ENCODE results near the gene TULP4.

The TULP4 gene

DNA sequence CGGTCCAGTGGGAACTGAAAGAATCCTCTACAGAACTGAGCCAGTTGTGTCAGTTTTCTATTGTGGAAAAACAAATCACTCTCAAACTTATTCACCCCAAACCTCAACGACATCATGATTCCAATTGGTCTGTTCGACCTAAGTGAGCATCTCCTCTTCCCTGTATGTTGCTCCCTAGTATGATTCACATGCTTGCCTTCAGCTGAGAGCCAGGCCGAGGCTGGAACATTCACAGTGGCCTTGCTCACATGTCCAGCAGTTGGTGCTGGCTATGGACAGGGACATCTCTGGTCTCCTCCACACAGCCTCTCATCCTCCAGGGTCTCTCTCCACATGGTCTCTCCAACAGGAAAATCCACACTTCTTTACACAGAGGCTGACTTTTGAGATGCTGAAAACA is 219.3 kb downstream of the TULP4 start:
- H2BK120ac ChIP-seq (ENCODE audit: insufficient read depth, low read length, poor library complexity): no peak overlapping the region

DNA sequence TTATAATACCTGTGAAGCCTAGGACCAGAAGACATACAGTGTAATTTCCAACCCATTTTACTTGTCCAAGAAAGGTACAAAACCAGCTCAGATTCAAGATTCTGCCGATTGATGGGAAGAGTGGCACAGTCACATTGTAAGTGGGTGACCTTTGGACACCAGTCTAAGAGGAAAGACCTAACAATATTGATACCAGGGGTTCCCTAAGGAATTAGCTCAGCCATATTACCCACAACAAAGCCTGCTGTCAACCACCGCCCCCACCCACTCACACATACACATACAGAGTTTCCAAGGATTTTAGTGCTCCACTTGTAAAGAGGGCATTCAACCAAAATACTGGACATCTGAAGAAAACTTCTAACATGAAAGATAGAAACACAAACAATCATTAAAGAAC is 219.7 kb downstream of the TULP4 start:
- no peak overlapping the region for H4K91ac ChIP-seq (ENCODE audit: low read depth, low read length)
- DNase-seq: no peak
- no peak overlapping the region for H3K23ac ChIP-seq (ENCODE audit: low read length)
- no peak overlapping the region for H2AFZ ChIP-seq (ENCODE audit: insufficient read depth, low read length, poor library complexity)
- H3K14ac ChIP-seq (ENCODE audit: low read length): no peak overlapping the region
- H3K27ac ChIP-seq (ENCODE audit: low read depth, low read length): no peak overlapping the region
- no peak overlapping the region for H4K8ac ChIP-seq (ENCODE audit: low read depth, low read length)
- H3K4me3 ChIP-seq (ENCODE audit: low read depth, low read length): no peak overlapping the region
- no CpG with 5 or more reads among the region's 2 CpGs for WGBS (ENCODE audit: extremely low coverage, insufficient coverage, insufficient read length)
- no peaks in the 10 kb centered on the region for H3K79me2 ChIP-seq (ENCODE audit: control insufficient read depth, insufficient read depth, low read length, poor library complexity)
- peaks cover 3% of the 10 kb centered on the region in 2 experiments for H3K4me1 ChIP-seq (ENCODE audit: control insufficient read depth in 1 of 2, insufficient read depth in 2 of 2, low read length in 2 of 2)
- no peaks in the 10 kb centered on the region for H3K27me3 ChIP-seq (ENCODE audit: insufficient read depth, low read length)
- no peak overlapping the region for H3K4ac ChIP-seq (ENCODE audit: low read depth, low read length)
- H2AK5ac ChIP-seq (ENCODE audit: low read length): no peak overlapping the region
- H2BK120ac ChIP-seq (ENCODE audit: insufficient read depth, low read length, poor library complexity): no peak overlapping the region
- H3K18ac ChIP-seq (ENCODE audit: low read length): no peak overlapping the region
- no peak overlapping the region for H2BK12ac ChIP-seq (ENCODE audit: low read length)
- H3K4me2 ChIP-seq (ENCODE audit: low read length): no peak overlapping the region
- no peak overlapping the region for H3K9ac ChIP-seq (ENCODE audit: low read length)
- no peaks in the 10 kb centered on the region for H3K36me3 ChIP-seq (ENCODE audit: control insufficient read depth in 1 of 2, insufficient read depth in 2 of 2, low read length in 2 of 2)
- H3K79me1 ChIP-seq (ENCODE audit: low read length): no peaks in the 10 kb centered on the region
- no peak overlapping the region for H2BK5ac ChIP-seq (ENCODE audit: low read depth, low read length, poor library complexity)
- no peaks in the 10 kb centered on the region for H3K9me3 ChIP-seq (ENCODE audit: insufficient read depth, low read depth, low read length)
- no peak overlapping the region for H4K12ac ChIP-seq (ENCODE audit: low read depth, low read length)

More for the DNA sequence above, 219.3 kb downstream of the TULP4 start:
- no peaks in the 10 kb centered on the region for H3K79me2 ChIP-seq (ENCODE audit: control insufficient read depth, insufficient read depth, low read length, poor library complexity)
- H4K12ac ChIP-seq (ENCODE audit: low read depth, low read length): no peak overlapping the region
- H3K14ac ChIP-seq (ENCODE audit: low read length): no peak overlapping the region
- no peaks in the 10 kb centered on the region for H3K27me3 ChIP-seq (ENCODE audit: insufficient read depth, low read length)
- no peak overlapping the region for H3K9ac ChIP-seq (ENCODE audit: low read length)
- no peak overlapping the region for H2AK5ac ChIP-seq (ENCODE audit: low read length)
- H2BK5ac ChIP-seq (ENCODE audit: low read depth, low read length, poor library complexity): no peak overlapping the region
- no peaks in the 10 kb centered on the region for H3K79me1 ChIP-seq (ENCODE audit: low read length)
- H3K4ac ChIP-seq (ENCODE audit: low read depth, low read length): no peak overlapping the region
- no peak overlapping the region for H4K91ac ChIP-seq (ENCODE audit: low read depth, low read length)
- H3K23ac ChIP-seq (ENCODE audit: low read length): no peak overlapping the region
- H3K27ac ChIP-seq (ENCODE audit: low read depth, low read length): no peak overlapping the region
- peaks cover 3% of the 10 kb centered on the region in 2 experiments for H3K4me1 ChIP-seq (ENCODE audit: control insufficient read depth in 1 of 2, insufficient read depth in 2 of 2, low read length in 2 of 2)
- no peak for DNase-seq
- no peaks in the 10 kb centered on the region for H3K36me3 ChIP-seq (ENCODE audit: control insufficient read depth in 1 of 2, insufficient read depth in 2 of 2, low read length in 2 of 2)
- no peak overlapping the region for H3K4me3 ChIP-seq (ENCODE audit: low read depth, low read length)
- H2BK12ac ChIP-seq (ENCODE audit: low read length): no peak overlapping the region
- no peaks in the 10 kb centered on the region for H3K9me3 ChIP-seq (ENCODE audit: insufficient read depth, low read depth, low read length)
- no peak overlapping the region for H3K18ac ChIP-seq (ENCODE audit: low read length)
- no peak overlapping the region for H4K8ac ChIP-seq (ENCODE audit: low read depth, low read length)
- H2AFZ ChIP-seq (ENCODE audit: insufficient read depth, low read length, poor library complexity): no peak overlapping the region
- H3K4me2 ChIP-seq (ENCODE audit: low read length): no peak overlapping the region
- no CpG with 5 or more reads among the region's 4 CpGs for WGBS (ENCODE audit: extremely low coverage, insufficient coverage, insufficient read length)

DNA sequence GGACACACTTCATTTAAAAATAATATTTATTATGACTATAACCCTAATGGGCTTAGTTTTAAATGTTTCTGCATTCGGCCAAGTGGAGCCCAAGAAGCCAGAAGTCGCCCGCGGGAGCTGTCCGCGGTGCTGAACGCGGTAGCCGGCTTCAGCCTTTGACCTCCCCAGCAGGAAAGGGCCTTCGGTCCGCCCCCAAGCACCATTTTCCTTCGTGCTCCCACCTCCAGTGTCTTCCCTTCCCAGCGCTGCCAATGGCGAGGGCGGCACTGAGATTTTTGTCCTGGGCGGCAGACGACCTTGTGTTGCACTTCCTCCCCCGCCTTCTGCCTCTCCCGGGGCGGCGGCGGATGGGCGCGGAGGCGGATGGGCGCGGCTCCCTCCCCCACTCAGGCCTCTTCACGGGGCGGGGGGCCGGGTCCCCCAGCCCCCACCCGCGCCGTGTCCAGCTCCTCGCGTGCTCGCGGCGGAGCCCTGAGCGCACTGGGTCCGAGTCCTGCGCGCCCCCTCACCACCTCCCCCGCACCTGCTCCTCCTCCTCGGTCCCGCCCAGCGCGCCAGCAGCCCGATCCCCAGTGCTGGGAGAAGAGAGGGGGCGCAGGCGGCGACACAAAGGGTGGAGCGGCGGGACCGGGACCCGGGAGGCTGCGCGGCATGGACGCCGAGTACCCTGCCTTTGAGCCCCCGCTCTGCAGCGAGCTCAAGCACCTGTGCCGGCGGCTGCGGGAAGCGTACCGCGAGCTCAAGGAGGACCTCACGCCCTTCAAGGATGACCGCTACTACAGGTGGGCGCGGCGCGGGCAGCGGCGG is 224.0 kb downstream of the TULP4 start:
- Histone ChIP-seq H3K9me3 (ENCODE audit: insufficient read depth, low read depth, low read length) (no peaks in the 10 kb centered on the region), H2AFZ (ENCODE audit: insufficient read depth, low read length, poor library complexity) (peak overlapping the region; percentile 66), H2BK5ac (ENCODE audit: low read depth, low read length, poor library complexity) (no peak overlapping the region), H3K18ac (ENCODE audit: low read length) (no peak overlapping the region), H3K9ac (ENCODE audit: low read length) (no peak overlapping the region), H3K23ac (ENCODE audit: low read length) (no peak overlapping the region), H4K12ac (ENCODE audit: low read depth, low read length) (no peak overlapping the region), H3K4me1 (ENCODE audit: control insufficient read depth in 1 of 2, insufficient read depth in 2 of 2, low read length in 2 of 2) (peaks cover 5 to 9% of the 10 kb centered on the region in 2 experiments), H3K4me3 (ENCODE audit: low read depth, low read length) (peak overlapping the region; percentile 74), H3K79me2 (ENCODE audit: control insufficient read depth, insufficient read depth, low read length, poor library complexity) (no peaks in the 10 kb centered on the region), H3K27ac (ENCODE audit: low read depth, low read length) (no peak overlapping the region), H3K4ac (ENCODE audit: low read depth, low read length) (no peak overlapping the region), H2BK120ac (ENCODE audit: insufficient read depth, low read length, poor library complexity) (no peak overlapping the region), H3K36me3 (ENCODE audit: control insufficient read depth in 1 of 2, insufficient read depth in 2 of 2, low read length in 2 of 2) (no peaks in the 10 kb centered on the region), H4K8ac (ENCODE audit: low read depth, low read length) (no peak overlapping the region), H2AK5ac (ENCODE audit: low read length) (no peak overlapping the region), H4K91ac (ENCODE audit: low read depth, low read length) (no peak overlapping the region), H3K27me3 (ENCODE audit: insufficient read depth, low read length) (peaks cover 2% of the 10 kb centered on the region), H3K14ac (ENCODE audit: low read length) (no peak overlapping the region), H3K4me2 (ENCODE audit: low read length) (peak overlapping the region; percentile 78), H3K79me1 (ENCODE audit: low read length) (no peaks in the 10 kb centered on the region), H2BK12ac (ENCODE audit: low read length) (no peak overlapping the region)
- no CpG with 5 or more reads among the region's 75 CpGs for WGBS (ENCODE audit: extremely low coverage, insufficient coverage, insufficient read length)
- peak; percentile 71 to 89 for DNase-seq

DNA sequence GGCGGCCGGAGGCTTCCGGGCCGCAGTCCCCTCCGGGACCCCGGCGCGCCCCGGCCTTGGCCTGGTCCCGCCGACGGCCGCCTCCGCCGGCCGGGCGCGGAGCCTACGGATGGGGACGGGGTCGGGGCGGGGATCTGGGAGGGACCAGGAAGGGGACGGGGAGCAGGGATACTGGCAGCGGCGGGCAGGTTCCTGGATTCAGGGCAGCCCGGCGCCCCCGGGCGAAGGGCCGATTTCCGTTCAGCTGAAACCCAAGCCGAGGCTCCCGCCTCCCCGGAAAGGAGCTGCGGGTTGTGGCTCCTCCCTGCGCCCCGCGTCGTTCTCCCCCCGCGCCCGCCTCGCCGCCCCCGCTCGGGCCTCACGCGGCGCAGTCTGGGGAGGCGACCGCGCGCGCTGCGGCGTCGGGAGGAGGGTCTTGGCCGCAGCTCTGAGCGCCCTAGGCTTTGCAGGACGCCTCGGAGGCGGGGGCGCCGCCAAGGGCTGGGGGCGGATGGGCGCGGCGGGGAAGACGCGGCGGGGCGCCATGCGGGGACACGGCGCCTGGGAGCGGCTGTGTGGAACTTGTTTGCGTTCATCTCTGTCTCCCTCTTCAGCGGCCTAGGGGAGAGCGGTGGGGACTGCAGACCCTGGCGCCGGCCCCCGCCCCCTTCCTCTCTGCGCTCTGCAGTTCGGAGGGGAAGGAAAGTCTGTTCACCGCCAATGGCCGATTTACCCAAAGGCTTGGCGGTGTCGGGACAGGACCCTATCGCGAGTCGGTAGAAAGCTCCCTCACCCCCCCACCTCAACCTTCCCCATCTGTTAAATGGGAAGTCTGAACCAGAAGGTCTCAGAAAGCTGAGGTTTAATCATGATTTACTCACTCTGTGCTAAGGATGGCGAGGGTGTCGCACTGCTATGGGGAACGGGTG is 224.9 kb downstream of the TULP4 start:
- H3K4me2 ChIP-seq (ENCODE audit: low read length): peak overlapping the region; percentile 78
- no peak overlapping the region for H3K9ac ChIP-seq (ENCODE audit: low read length)
- H3K4ac ChIP-seq (ENCODE audit: low read depth, low read length): no peak overlapping the region
- H3K4me3 ChIP-seq (ENCODE audit: low read depth, low read length): peak overlapping the region; percentile 74
- H4K8ac ChIP-seq (ENCODE audit: low read depth, low read length): peak overlapping the region; percentile 13
- H3K79me1 ChIP-seq (ENCODE audit: low read length): no peaks in the 10 kb centered on the region
- no peak overlapping the region for H3K14ac ChIP-seq (ENCODE audit: low read length)
- no peak overlapping the region for H2AK5ac ChIP-seq (ENCODE audit: low read length)
- no peaks in the 10 kb centered on the region for H3K36me3 ChIP-seq (ENCODE audit: control insufficient read depth in 1 of 2, insufficient read depth in 2 of 2, low read length in 2 of 2)
- no peaks in the 10 kb centered on the region for H3K79me2 ChIP-seq (ENCODE audit: control insufficient read depth, insufficient read depth, low read length, poor library complexity)
- no peak overlapping the region for H3K18ac ChIP-seq (ENCODE audit: low read length)
- no CpG with 5 or more reads among the region's 94 CpGs for WGBS (ENCODE audit: extremely low coverage, insufficient coverage, insufficient read length)
- H2BK12ac ChIP-seq (ENCODE audit: low read length): no peak overlapping the region
- no peak overlapping the region for H2BK120ac ChIP-seq (ENCODE audit: insufficient read depth, low read length, poor library complexity)
- peaks cover 2% of the 10 kb centered on the region for H3K27me3 ChIP-seq (ENCODE audit: insufficient read depth, low read length)
- H3K23ac ChIP-seq (ENCODE audit: low read length): no peak overlapping the region
- H4K91ac ChIP-seq (ENCODE audit: low read depth, low read length): no peak overlapping the region
- DNase-seq: no peak
- no peak overlapping the region for H3K27ac ChIP-seq (ENCODE audit: low read depth, low read length)
- no peak overlapping the region for H2BK5ac ChIP-seq (ENCODE audit: low read depth, low read length, poor library complexity)
- H3K9me3 ChIP-seq (ENCODE audit: insufficient read depth, low read depth, low read length): no peaks in the 10 kb centered on the region
- peak overlapping the region; percentile 49 for H4K12ac ChIP-seq (ENCODE audit: low read depth, low read length)
- peaks cover 5 to 9% of the 10 kb centered on the region in 2 experiments for H3K4me1 ChIP-seq (ENCODE audit: control insufficient read depth in 1 of 2, insufficient read depth in 2 of 2, low read length in 2 of 2)
- H2AFZ ChIP-seq (ENCODE audit: insufficient read depth, low read length, poor library complexity): peak overlapping the region; percentile 66
